GM12878 (cell line): ENCODE data around the gene MOCOS. TPM values are rescaled to one million over a fixed set of nuclear protein-coding genes. Genes with fewer than 3 reads are reported as not detected.

Experiments
- CUX1 ChIP-seq: IDR thresholded peaks from 2 replicates; pipeline ENCODE4 v1.6.1; 2012; ENCODE audit warnings: improper control_type of control experiment, low read depth, low read length; ENCODE audit not compliant: insufficient replicate concordance
- FOS ChIP-seq: IDR thresholded peaks from 3 replicates; pipeline ENCODE4 v1.6.1; 2011; ENCODE audit warnings: borderline replicate concordance; ENCODE audit not compliant: insufficient read length; ENCODE audit errors: extremely low read depth
- SIN3A ChIP-seq: IDR thresholded peaks from 2 replicates; pipeline ENCODE4 v1.6.1; 2012; ENCODE audit warnings: low read depth, low read length, improper control_type of control experiment
- polyA plus RNA-seq, 11 experiments: library from polyadenylated mRNA; depleted of rRNA in 4 of 11; unstranded in 6 of 11; stranded (reverse) in 5 of 11; fragments of >200 nt; fragmentation: Nextera tagmentation in 4 of 11; fragmentation: Illumina TruSeq in 1 of 11; extraction: Ambion mirVana in 4 of 11; extraction: Trizol in 1 of 11; gene quantifications; 1 replicate in 1 of 11; 2 replicates in 10 of 11; pipeline versions ENCODE4 v1.2.1 to v1.2.3, GENCODE V29; 2011 to 2016; ENCODE audit warnings: inconsistent platforms in 2 of 11, missing spikeins in 2 of 11, low read depth in 1 of 11
- total RNA-seq, 4 experiments: library from RNA; depleted of rRNA in 3 of 4; stranded (reverse); fragments of >200 nt in 3 of 4; fragmentation: Illumina TruSeq in 1 of 4; extraction: Trizol in 1 of 4; gene quantifications; 2 replicates each; pipeline versions ENCODE4 v1.2.1 to v1.2.3, GENCODE V29; 2013 to 2021
- TF ChIP-seq, protein P1 (sequence below): fragments of 450-650 bp; IDR thresholded peaks from 2 replicates; pipeline ENCODE4 v1.6.1; 2017; ENCODE audit warnings: mild to moderate bottlenecking, low read depth, inconsistent platforms; ENCODE audit not compliant: poor library complexity, severe bottlenecking
- TF ChIP-seq, protein P2 (sequence below): IDR thresholded peaks from 2 replicates; pipeline ENCODE4 v1.6.1; 2011; ENCODE audit warnings: borderline replicate concordance, low read depth, mild to moderate bottlenecking, moderate library complexity, mixed read lengths, low read length; ENCODE audit not compliant: insufficient read depth; ENCODE audit errors: extremely low read length

MOCOS gene
- total and polyA plus RNA-seq, 10 of the 15 experiments (the other 5 are each of a cell fraction or from before 2014, with no cell fraction given), result 0.16 to 0.56 (median 0.33) TPM

DNA sequence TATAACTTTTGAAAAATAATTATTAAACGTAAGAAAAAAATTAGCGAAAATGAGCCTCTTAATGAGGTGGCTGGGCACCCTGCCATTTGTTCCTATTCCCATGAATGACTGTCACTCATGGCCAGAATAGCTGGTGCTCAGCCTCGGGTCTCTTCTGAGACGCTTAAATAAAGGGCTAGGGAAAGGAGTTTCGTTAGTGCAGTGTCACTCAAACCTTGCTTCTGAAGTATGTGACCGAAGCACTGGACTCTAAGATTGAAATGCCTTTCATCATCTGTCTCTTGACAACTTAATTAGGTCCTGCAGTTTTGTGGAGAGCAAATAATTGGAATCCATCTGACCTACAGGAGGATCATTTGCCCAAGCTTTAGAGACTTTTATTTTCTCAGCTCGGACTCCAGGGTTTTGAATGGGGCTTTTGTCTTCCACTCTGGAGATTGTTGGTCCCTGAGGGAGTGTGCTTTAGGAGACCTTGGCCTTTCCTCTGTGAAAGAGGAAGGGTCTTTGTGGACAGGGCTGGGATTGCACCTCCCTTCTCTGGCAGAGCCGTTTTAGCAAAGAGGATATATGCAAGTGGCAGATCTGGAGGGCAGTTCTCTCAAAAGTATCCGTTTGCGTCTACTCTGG is 67.9 kb downstream of the MOCOS start (continued):
- TF ChIP-seq, protein P1, sequence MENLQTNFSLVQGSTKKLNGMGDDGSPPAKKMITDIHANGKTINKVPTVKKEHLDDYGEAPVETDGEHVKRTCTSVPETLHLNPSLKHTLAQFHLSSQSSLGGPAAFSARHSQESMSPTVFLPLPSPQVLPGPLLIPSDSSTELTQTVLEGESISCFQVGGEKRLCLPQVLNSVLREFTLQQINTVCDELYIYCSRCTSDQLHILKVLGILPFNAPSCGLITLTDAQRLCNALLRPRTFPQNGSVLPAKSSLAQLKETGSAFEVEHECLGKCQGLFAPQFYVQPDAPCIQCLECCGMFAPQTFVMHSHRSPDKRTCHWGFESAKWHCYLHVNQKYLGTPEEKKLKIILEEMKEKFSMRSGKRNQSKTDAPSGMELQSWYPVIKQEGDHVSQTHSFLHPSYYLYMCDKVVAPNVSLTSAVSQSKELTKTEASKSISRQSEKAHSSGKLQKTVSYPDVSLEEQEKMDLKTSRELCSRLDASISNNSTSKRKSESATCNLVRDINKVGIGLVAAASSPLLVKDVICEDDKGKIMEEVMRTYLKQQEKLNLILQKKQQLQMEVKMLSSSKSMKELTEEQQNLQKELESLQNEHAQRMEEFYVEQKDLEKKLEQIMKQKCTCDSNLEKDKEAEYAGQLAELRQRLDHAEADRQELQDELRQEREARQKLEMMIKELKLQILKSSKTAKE, result no peak
- TF ChIP-seq FOS, result no peak
- TF ChIP-seq CUX1, result no peak
- TF ChIP-seq, protein P2, sequence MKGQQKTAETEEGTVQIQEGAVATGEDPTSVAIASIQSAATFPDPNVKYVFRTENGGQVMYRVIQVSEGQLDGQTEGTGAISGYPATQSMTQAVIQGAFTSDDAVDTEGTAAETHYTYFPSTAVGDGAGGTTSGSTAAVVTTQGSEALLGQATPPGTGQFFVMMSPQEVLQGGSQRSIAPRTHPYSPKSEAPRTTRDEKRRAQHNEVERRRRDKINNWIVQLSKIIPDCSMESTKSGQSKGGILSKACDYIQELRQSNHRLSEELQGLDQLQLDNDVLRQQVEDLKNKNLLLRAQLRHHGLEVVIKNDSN, result no peak
- no peak for TF ChIP-seq SIN3A
